ENCODE data around the gene ATOX1. TPM values are rescaled to one million over a fixed set of nuclear protein-coding genes. Genes with fewer than 3 reads are reported as not detected.

ATOX1 gene
- total RNA-seq, 1 experiment from 2014 or later: 202 TPM

DNA sequence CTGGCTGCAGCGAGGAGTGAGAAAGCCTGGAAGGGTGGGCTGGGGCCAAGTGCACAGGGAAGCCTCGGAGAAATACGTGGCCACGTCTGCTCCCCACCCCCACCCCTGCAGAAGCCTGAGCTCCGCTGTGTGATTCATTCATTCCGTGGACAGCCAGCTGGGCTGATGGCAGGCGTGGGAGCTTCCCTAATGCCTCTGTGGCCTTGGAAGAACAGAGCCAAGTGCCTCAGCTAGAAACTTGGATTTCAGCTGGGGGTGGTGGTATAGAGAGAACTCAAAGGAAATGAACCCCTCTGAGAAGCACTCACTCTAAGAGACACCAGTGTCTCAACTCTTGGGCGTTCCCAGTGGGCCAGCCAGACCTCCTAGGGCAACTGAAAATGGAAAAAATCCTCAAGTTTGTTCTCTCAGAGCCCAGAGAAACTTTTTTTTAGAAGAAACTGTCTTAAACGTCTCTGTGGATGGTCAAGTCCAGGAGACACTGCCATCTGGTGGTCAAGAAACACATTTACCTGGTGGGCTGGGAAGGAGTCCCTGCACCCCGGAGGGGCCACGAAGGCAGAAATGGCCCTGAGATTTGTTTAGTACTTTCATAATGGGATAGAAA is 18.0 kb downstream of the ATOX1 start:
- Histone ChIP-seq H3K27me3 (ENCODE audit: control insufficient read depth, insufficient read depth, low read length) (no peaks in the 10 kb centered on the region), H3K4me3 (ENCODE audit: low read depth in 2 of 2, low read length in 2 of 2) (no peak overlapping the region), H3K4me1 (ENCODE audit: control insufficient read depth, insufficient read depth, low read length) (peaks cover 45% of the 10 kb centered on the region), H3K9me3 (ENCODE audit: control insufficient read depth, insufficient read depth, low read depth, low read length) (no peaks in the 10 kb centered on the region), H3K27ac (ENCODE audit: low read length) (peak overlapping the region; percentile 90), H3K36me3 (ENCODE audit: control insufficient read depth, insufficient read depth, low read length) (peaks cover 2% of the 10 kb centered on the region; the same call in 1 of the 2 replicates)
- peak; percentile 54 for DNase-seq (ENCODE audit: low read depth, low spot score)
- BruUV-seq (replicated peaks): no TSS peak
- ATAC-seq: peak; percentile 75
- intact Hi-C loops (cut with micrococcal nuclease; ENCODE audit: unreplicated experiment): loop anchor here (2.0 to 5.0 kb wide), 2 partner anchors 218 to 294 kb away; partner anchors contain the start of gene SLC36A1
- TF ChIP-seq SIN3A (IDR thresholded peaks at IDR 0.05; ENCODE audit: borderline replicate concordance, insufficient read depth, low read depth, low read length): no peak
- TF ChIP-seq, protein P1, sequence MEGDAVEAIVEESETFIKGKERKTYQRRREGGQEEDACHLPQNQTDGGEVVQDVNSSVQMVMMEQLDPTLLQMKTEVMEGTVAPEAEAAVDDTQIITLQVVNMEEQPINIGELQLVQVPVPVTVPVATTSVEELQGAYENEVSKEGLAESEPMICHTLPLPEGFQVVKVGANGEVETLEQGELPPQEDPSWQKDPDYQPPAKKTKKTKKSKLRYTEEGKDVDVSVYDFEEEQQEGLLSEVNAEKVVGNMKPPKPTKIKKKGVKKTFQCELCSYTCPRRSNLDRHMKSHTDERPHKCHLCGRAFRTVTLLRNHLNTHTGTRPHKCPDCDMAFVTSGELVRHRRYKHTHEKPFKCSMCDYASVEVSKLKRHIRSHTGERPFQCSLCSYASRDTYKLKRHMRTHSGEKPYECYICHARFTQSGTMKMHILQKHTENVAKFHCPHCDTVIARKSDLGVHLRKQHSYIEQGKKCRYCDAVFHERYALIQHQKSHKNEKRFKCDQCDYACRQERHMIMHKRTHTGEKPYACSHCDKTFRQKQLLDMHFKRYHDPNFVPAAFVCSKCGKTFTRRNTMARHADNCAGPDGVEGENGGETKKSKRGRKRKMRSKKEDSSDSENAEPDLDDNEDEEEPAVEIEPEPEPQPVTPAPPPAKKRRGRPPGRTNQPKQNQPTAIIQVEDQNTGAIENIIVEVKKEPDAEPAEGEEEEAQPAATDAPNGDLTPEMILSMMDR (IDR thresholded peaks at IDR 0.05): peak; percentile 92
- in situ Hi-C loops (cut with HindIII; ENCODE audit: low pct_unique_long_range_greater_than_20kb, low sequenced_read_pairs): no loop called here
- CTCF ChIA-PET: interaction anchor here (0.7 to 3.9 kb wide), 8 partner anchors 35 to 572 kb away, joined by 3 to 39 read pairs (median 4); no protein-coding TSS in a partner anchor
- POLR2A ChIA-PET: no interaction called here

DNA sequence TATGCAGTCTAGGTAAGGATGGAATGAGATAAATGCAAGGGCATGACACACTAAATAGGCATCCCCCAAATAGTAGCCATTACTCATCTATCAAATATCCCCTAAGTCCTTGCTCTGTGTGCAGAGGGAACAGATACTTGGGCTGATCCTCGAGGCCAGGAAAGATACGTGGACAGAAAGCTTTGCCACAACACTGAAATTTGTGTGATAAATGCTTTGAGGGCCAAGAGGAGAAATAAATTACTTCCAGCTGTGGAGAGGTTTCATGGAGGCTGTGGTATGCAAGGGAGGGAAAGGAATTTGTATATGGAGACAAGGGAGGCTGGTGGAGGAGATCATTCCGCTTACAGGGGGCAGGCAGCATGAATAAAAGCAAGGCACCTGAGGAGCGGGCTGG is 18.5 kb downstream of the ATOX1 start:
- Histone ChIP-seq H3K27ac (ENCODE audit: low read length) (peak overlapping the region; percentile 90), H3K4me1 (ENCODE audit: control insufficient read depth, insufficient read depth, low read length) (peaks cover 45% of the 10 kb centered on the region), H3K36me3 (ENCODE audit: control insufficient read depth, insufficient read depth, low read length) (peaks cover 2% of the 10 kb centered on the region; the same call in 1 of the 2 replicates), H3K4me3 (ENCODE audit: low read depth in 2 of 2, low read length in 2 of 2) (no peak overlapping the region), H3K27me3 (ENCODE audit: control insufficient read depth, insufficient read depth, low read length) (no peaks in the 10 kb centered on the region), H3K9me3 (ENCODE audit: control insufficient read depth, insufficient read depth, low read depth, low read length) (no peaks in the 10 kb centered on the region)
- ATAC-seq (peak; percentile 31), DNase-seq (ENCODE audit: low read depth, low spot score) (no peak)
- POLR2A ChIA-PET: no interaction called here
- intact Hi-C loops (cut with micrococcal nuclease; ENCODE audit: unreplicated experiment) (loop anchor here (2.0 to 5.0 kb wide), 2 partner anchors 218 to 293 kb away; partner anchors contain the start of gene SLC36A1), in situ Hi-C loops (cut with HindIII; ENCODE audit: low pct_unique_long_range_greater_than_20kb, low sequenced_read_pairs) (no loop called here)
- CTCF ChIA-PET: interaction anchor here (0.7 to 3.9 kb wide), 6 partner anchors 35 to 217 kb away, joined by 4 to 39 read pairs (median 5); no protein-coding TSS in a partner anchor
- BruUV-seq (replicated peaks): no TSS peak
- TF ChIP-seq POLR2AphosphoS5 (IDR thresholded peaks at IDR 0.05; ENCODE audit: low read depth, low read length): no peak
- TF ChIP-seq TCF7L2 (IDR thresholded peaks at IDR 0.05; ENCODE audit: low read depth, low read length): no peak
- TF ChIP-seq, protein P2, sequence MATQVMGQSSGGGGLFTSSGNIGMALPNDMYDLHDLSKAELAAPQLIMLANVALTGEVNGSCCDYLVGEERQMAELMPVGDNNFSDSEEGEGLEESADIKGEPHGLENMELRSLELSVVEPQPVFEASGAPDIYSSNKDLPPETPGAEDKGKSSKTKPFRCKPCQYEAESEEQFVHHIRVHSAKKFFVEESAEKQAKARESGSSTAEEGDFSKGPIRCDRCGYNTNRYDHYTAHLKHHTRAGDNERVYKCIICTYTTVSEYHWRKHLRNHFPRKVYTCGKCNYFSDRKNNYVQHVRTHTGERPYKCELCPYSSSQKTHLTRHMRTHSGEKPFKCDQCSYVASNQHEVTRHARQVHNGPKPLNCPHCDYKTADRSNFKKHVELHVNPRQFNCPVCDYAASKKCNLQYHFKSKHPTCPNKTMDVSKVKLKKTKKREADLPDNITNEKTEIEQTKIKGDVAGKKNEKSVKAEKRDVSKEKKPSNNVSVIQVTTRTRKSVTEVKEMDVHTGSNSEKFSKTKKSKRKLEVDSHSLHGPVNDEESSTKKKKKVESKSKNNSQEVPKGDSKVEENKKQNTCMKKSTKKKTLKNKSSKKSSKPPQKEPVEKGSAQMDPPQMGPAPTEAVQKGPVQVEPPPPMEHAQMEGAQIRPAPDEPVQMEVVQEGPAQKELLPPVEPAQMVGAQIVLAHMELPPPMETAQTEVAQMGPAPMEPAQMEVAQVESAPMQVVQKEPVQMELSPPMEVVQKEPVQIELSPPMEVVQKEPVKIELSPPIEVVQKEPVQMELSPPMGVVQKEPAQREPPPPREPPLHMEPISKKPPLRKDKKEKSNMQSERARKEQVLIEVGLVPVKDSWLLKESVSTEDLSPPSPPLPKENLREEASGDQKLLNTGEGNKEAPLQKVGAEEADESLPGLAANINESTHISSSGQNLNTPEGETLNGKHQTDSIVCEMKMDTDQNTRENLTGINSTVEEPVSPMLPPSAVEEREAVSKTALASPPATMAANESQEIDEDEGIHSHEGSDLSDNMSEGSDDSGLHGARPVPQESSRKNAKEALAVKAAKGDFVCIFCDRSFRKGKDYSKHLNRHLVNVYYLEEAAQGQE (IDR thresholded peaks at IDR 0.05; ENCODE audit: insufficient read depth in 1 of 2, low read depth in 2 of 2, low read length in 1 of 2): no peak
- TF ChIP-seq, protein P1 (IDR thresholded peaks at IDR 0.05): no peak
- TF ChIP-seq SIN3A (IDR thresholded peaks at IDR 0.05; ENCODE audit: borderline replicate concordance, insufficient read depth, low read depth, low read length): no peak
